NT2/D1 (cell line): Measurements from ENCODE around the gene SLC25A27.

Experiments
- SUZ12 ChIP-seq: IDR thresholded peaks from 2 replicates; pipeline ENCODE4 v1.6.1; 2011; ENCODE audit not compliant: insufficient read length, insufficient read depth; ENCODE audit errors: extremely low read depth
- ZNF274 ChIP-seq: IDR thresholded peaks from 2 replicates; pipeline ENCODE4 v1.6.1; 2011; ENCODE audit warnings: mild to moderate bottlenecking, low read depth, low read length

GRCh38 chr6:46648869-46649492, 3.8 kb upstream of the SLC25A27 start:
- TF ChIP-seq ZNF274 (no peak), SUZ12 (no peak)
